Astrocyte (in vitro differentiated cells and primary cell): Measurements from ENCODE around the gene ROR2.

Experiments
- EZH2 ChIP-seq: IDR thresholded peaks from 2 replicates; pipeline ENCODE4 v1.6.1; 2012; ENCODE audit warnings: mild to moderate bottlenecking, low read length, inconsistent platforms; ENCODE audit not compliant: insufficient read depth
- TF ChIP-seq, protein P1 (sequence below): IDR thresholded peaks from 2 replicates; pipeline ENCODE4 v1.5.1; 2011; ENCODE audit warnings: low read depth, mild to moderate bottlenecking, inconsistent platforms, low read length, moderate library complexity; ENCODE audit not compliant: insufficient read depth

DNA sequence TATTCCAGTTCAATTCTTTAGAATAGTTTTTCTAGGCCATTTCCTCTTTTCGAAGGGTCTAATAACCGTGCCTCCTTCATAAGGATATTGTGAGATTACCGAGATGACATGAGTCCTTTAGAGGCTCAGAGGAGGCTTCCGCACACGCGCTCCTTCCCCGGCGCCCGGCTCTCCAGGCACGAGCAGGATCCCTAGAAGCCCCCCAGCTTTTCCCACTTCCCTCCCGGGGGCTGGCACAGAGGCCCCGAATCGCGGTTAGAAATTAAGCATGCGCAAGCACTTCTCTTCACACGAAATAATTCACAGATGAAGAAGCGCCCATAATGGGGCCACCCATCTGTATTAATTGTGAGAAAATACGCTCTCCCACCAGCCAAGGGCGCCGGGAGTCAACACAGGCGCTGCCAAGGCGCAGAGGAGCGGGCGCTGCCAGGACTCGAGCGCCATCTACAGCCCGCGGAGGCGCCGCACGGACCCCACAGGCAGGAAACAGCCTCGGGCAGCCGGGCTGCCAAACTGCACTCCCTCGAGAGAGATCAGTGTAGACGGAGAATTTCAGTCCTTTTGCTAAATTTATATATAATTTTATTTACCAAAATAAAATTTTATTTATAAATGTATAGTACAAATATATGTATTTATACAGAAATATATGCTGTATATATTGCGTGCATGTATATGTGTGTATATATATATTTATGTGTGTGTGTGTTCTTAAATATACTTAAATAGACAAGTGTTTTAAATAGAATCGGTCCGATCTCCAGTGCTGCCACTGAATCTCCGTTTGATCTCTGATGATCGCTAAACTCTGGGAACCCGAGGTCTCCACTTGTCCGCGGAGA is 268.3 kb downstream of the ROR2 start:
- TF ChIP-seq, protein P1, sequence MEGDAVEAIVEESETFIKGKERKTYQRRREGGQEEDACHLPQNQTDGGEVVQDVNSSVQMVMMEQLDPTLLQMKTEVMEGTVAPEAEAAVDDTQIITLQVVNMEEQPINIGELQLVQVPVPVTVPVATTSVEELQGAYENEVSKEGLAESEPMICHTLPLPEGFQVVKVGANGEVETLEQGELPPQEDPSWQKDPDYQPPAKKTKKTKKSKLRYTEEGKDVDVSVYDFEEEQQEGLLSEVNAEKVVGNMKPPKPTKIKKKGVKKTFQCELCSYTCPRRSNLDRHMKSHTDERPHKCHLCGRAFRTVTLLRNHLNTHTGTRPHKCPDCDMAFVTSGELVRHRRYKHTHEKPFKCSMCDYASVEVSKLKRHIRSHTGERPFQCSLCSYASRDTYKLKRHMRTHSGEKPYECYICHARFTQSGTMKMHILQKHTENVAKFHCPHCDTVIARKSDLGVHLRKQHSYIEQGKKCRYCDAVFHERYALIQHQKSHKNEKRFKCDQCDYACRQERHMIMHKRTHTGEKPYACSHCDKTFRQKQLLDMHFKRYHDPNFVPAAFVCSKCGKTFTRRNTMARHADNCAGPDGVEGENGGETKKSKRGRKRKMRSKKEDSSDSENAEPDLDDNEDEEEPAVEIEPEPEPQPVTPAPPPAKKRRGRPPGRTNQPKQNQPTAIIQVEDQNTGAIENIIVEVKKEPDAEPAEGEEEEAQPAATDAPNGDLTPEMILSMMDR, result peak; percentile 82
- TF ChIP-seq EZH2, result no peak
